PFSK-1 (cell line): Measurements from ENCODE around the gene DPPA3.

ENCODE experiments used
- FOXP2 ChIP-seq: optimal IDR thresholded peaks from 2 replicates; pipeline ENCODE3; 2011; ENCODE audit warnings: borderline replicate concordance, control low read depth, inconsistent platforms; ENCODE audit not compliant: insufficient read depth; ENCODE audit errors: extremely low read length, extremely low read depth
- POLR2AphosphoS5 ChIP-seq: IDR thresholded peaks from 2 replicates; pipeline ENCODE4 v1.6.1; 2012; ENCODE audit warnings: low read depth, mild to moderate bottlenecking, control low read depth, low read length, moderate library complexity
- REST ChIP-seq, 2 experiments: IDR thresholded peaks; 2 replicates each; pipeline versions ENCODE4 v1.6.1 to v1.8.0; 2011 to 2012; ENCODE audit warnings: low read depth in 2 of 2, low read length in 2 of 2, control low read depth in 1 of 2, inconsistent platforms in 1 of 2, mild to moderate bottlenecking in 1 of 2, moderate library complexity in 1 of 2; ENCODE audit not compliant: insufficient read depth in 1 of 2
- SIN3A ChIP-seq: IDR thresholded peaks from 2 replicates; pipeline ENCODE4 v1.6.1; 2012; ENCODE audit warnings: mild to moderate bottlenecking, low read length, moderate library complexity, borderline replicate concordance; ENCODE audit not compliant: insufficient read depth
- TAF1 ChIP-seq: IDR thresholded peaks from 2 replicates; pipeline ENCODE4 v1.6.1; 2012; ENCODE audit warnings: low read length, control low read depth, borderline replicate concordance; ENCODE audit not compliant: insufficient read depth

The DPPA3 gene

GRCh38 chr12:7732993-7733392, 21.8 kb downstream of the DPPA3 start:
- TF ChIP-seq POLR2AphosphoS5 (no peak), FOXP2 (no peak), SIN3A (no peak), REST (IDR thresholded peaks at IDR 0.05; ENCODE audit: insufficient read depth in 1 of 2, low read depth in 2 of 2, low read length in 2 of 2) (no peak), TAF1 (no peak)

GRCh38 chr12:7747246-7747645, 36.0 kb downstream of the DPPA3 start, which contains the start of gene CLEC4C:
Gene CLEC4C, minus strand, starts transcription at chr12:7747375. Its CDS starts 27 bp downstream, at chr12:7747348.
- no peak for TF ChIP-seq FOXP2
- TF ChIP-seq TAF1, result no peak
- TF ChIP-seq SIN3A, result no peak
- no peak for TF ChIP-seq REST (IDR thresholded peaks at IDR 0.05; ENCODE audit: insufficient read depth in 1 of 2, low read depth in 2 of 2, low read length in 2 of 2)
- no peak for TF ChIP-seq POLR2AphosphoS5

DNA sequence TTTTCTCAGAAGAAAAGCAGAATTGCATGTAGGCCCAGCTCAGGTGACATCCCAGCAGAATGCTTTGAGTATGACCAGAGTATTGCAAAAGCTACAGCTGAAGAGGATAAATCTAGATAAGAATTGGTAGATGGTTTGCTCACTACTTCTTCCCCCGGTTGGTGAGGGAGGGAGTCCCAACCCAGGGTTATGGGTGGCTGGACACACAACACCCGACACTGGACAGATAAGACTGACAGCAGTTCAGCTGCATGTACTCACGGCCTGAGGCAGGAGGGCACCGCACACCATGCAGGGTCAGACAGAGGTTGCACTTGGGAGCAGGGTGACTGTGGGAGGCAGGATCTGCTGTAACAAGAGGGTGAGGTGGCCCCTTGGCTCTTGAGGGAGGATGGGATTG, 37.6 kb downstream of the DPPA3 start:
- TF ChIP-seq REST (IDR thresholded peaks at IDR 0.05; ENCODE audit: insufficient read depth in 1 of 2, low read depth in 2 of 2, low read length in 2 of 2) (no peak), SIN3A (no peak), TAF1 (no peak), POLR2AphosphoS5 (no peak), FOXP2 (no peak)

DNA sequence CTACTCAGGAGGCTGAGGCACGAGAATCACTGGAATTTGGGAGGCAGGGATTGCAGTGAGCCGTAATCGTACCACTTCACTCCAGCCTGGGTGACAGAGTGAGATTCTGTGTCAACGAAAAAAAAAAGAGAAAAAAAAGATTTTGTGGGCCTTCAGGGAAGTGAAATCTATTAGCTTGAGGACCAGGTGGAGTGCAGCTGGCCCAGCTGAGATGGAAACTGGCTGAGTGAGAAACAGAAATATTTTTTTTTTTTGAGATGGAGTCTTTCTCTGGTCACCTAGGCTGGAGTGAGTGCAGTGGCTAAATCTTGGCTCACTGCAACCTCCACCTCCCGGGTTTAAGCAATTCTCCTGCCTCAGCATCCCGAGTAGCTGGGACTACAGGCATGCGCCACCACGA, 38.2 kb downstream of the DPPA3 start:
- no peak for TF ChIP-seq SIN3A
- no peak for TF ChIP-seq REST (IDR thresholded peaks at IDR 0.05; ENCODE audit: insufficient read depth in 1 of 2, low read depth in 2 of 2, low read length in 2 of 2)
- no peak for TF ChIP-seq FOXP2
- no peak for TF ChIP-seq TAF1
- no peak for TF ChIP-seq POLR2AphosphoS5

DNA sequence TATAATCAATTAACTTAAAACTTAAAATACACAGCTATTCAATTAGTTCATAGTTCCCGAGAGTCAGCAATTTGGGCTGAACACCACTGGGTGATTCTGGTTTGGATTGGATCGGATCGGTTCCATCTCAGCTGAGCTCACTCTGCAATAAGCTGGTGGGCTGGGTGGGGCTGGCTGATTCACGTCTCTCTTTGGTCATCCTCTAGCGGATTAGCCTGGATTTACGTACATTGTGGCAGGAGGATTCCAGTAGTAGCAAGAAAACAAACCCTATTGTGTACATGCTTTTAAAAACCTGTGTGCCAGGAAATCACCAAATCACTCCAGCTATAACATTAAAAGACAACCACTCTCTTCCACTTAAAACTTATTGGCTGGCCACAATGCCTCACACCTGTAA, 39.1 kb downstream of the DPPA3 start:
- TF ChIP-seq REST (IDR thresholded peaks at IDR 0.05; ENCODE audit: insufficient read depth in 1 of 2, low read depth in 2 of 2, low read length in 2 of 2) (no peak), POLR2AphosphoS5 (no peak), FOXP2 (no peak), TAF1 (no peak), SIN3A (no peak)
